Smooth muscle cell (in vitro differentiated cells): ENCODE data around the gene DOCK4. TPM values are rescaled to one million over a fixed set of nuclear protein-coding genes. Genes with fewer than 3 reads are reported as not detected.

Source experiments
- DNase-seq: peaks from one replicate; lab custom pipeline; 2025; ENCODE audit not compliant: unreplicated experiment; lab: John Stamatoyannopoulos, UW
- H2AFZ ChIP-seq: fragments of 200-600 bp; sonication (generic); 2 replicates; pipeline ENCODE4 v1.6.0; 2016; ENCODE audit warnings: antibody characterized with exemption, low read depth, mild to moderate bottlenecking
- H3F3A ChIP-seq: fragments of 200-600 bp; sonication (generic); 2 replicates; pipeline ENCODE4 v1.6.0; 2017; ENCODE audit warnings: antibody characterized with exemption, low read depth
- H3K27ac ChIP-seq: fragments of 200-600 bp; sonication (generic); 2 replicates; pipeline ENCODE4 v1.5.1; 2016; ENCODE audit warnings: low read depth, mild to moderate bottlenecking
- H3K27me3 ChIP-seq: fragments of 200-600 bp; sonication (generic); 2 replicates; pipeline ENCODE4 v1.6.1; 2016; ENCODE audit warnings: low read depth, mild to moderate bottlenecking
- H3K36me3 ChIP-seq: fragments of 200-600 bp; sonication (generic); 2 replicates; pipeline ENCODE4 v1.5.1; 2016; ENCODE audit warnings: low read depth
- H3K4me1 ChIP-seq: fragments of 200-600 bp; sonication (generic); 2 replicates; pipeline ENCODE4 v1.5.1; 2016; ENCODE audit warnings: low read depth
- H3K4me2 ChIP-seq: fragments of 200-600 bp; sonication (generic); 2 replicates; pipeline ENCODE4 v1.6.0; 2016; ENCODE audit warnings: mild to moderate bottlenecking
- H3K4me3 ChIP-seq: fragments of 200-600 bp; sonication (generic); 2 replicates; pipeline ENCODE4 v1.5.1; 2016; ENCODE audit warnings: mild to moderate bottlenecking
- H3K79me2 ChIP-seq: fragments of 200-600 bp; sonication (generic); 2 replicates; pipeline ENCODE4 v1.6.0; 2016; ENCODE audit warnings: low read depth, mild to moderate bottlenecking
- H3K9ac ChIP-seq: fragments of 200-600 bp; sonication (generic); 2 replicates; pipeline ENCODE4 v1.6.0; 2016; ENCODE audit warnings: low read depth
- H3K9me3 ChIP-seq: fragments of 200-600 bp; sonication (generic); replicated peaks from 2 replicates; pipeline ENCODE4 v1.5.1; 2016; ENCODE audit warnings: low read depth
- H4K20me1 ChIP-seq: fragments of 200-600 bp; sonication (generic); 2 replicates; pipeline ENCODE4 v1.6.0; 2016; ENCODE audit warnings: low read depth
- CTCF ChIP-seq: fragments of 200-600 bp; sonication (generic); IDR thresholded peaks from 2 replicates; pipeline ENCODE4 v1.5.1; 2017; ENCODE audit warnings: borderline replicate concordance, mild to moderate bottlenecking, antibody characterized with exemption; ENCODE audit not compliant: insufficient read depth, poor library complexity, severe bottlenecking
- WGBS: methylation state at CpG from one replicate; pipeline ENCODE4 v1.1.7; 2016; ENCODE audit warnings: low lambda C conversion rate; 5-methylcytosine and 5-hydroxymethylcytosine counted together
- polyA plus RNA-seq: library from polyadenylated mRNA; unstranded; fragments of >200 nt; fragmentation: Nextera tagmentation; extraction: Ambion mirVana; gene quantifications from 2 replicates; pipeline ENCODE4 v1.2.1, GENCODE V29; 2016
- total RNA-seq: library from RNA; depleted of rRNA; stranded (reverse); fragments of >200 nt; gene quantifications from 2 replicates; pipeline ENCODE4 v1.2.3, GENCODE V29; 2014

Gene DOCK4
- total and polyA plus RNA-seq, 2 experiments from 2014 or later: 7.4 to 20.5 TPM

GRCh38 chr7:112083776-112084355 lies 122.3 kb downstream of the DOCK4 start:
- no peak for DNase-seq
- H3K79me2 ChIP-seq: peaks cover 20% of the 10 kb centered on the region
- H3K9me3 ChIP-seq: no peaks in the 10 kb centered on the region
- WGBS: 68% methylated on average over 7 of the region's 7 CpGs
- H3K9ac ChIP-seq: no peak overlapping the region
- H3K4me3 ChIP-seq: no peak overlapping the region
- H3K27me3 ChIP-seq: no peaks in the 10 kb centered on the region
- no peaks in the 10 kb centered on the region for H3F3A ChIP-seq
- H3K4me1 ChIP-seq: peaks cover 17% of the 10 kb centered on the region
- peak overlapping the region; percentile 47 for H2AFZ ChIP-seq
- TF ChIP-seq CTCF: no peak
- peak overlapping the region; percentile 75 for H3K27ac ChIP-seq
- no peaks in the 10 kb centered on the region for H3K36me3 ChIP-seq
- no peaks in the 10 kb centered on the region for H4K20me1 ChIP-seq
- peak overlapping the region; percentile 70 for H3K4me2 ChIP-seq

GRCh38 chr7:112082306-112082705 lies 123.9 kb downstream of the DOCK4 start:
- Histone ChIP-seq H3K36me3 (no peaks in the 10 kb centered on the region), H3K79me2 (peaks cover 29% of the 10 kb centered on the region), H4K20me1 (no peaks in the 10 kb centered on the region), H3K9me3 (no peaks in the 10 kb centered on the region), H2AFZ (no peak overlapping the region), H3K4me3 (no peak overlapping the region), H3K9ac (no peak overlapping the region), H3F3A (no peaks in the 10 kb centered on the region), H3K4me1 (peaks cover 17% of the 10 kb centered on the region), H3K27ac (no peak overlapping the region), H3K4me2 (no peak overlapping the region), H3K27me3 (no peaks in the 10 kb centered on the region)
- 95% methylated on average over 7 of the region's 7 CpGs for WGBS
- no peak for TF ChIP-seq CTCF
- DNase-seq: no peak

GRCh38 chr7:112081778-112082177 lies 124.4 kb downstream of the DOCK4 start:
- no peak overlapping the region for H3K4me3 ChIP-seq
- H3K27ac ChIP-seq: peak overlapping the region; percentile 86
- H3K79me2 ChIP-seq: peaks cover 31% of the 10 kb centered on the region
- no peak overlapping the region for H3K9ac ChIP-seq
- no peaks in the 10 kb centered on the region for H4K20me1 ChIP-seq
- no peak overlapping the region for H3K4me2 ChIP-seq
- H3K27me3 ChIP-seq: no peaks in the 10 kb centered on the region
- H3K36me3 ChIP-seq: no peaks in the 10 kb centered on the region
- H3F3A ChIP-seq: no peaks in the 10 kb centered on the region
- no peak for TF ChIP-seq CTCF
- H3K4me1 ChIP-seq: peaks cover 17% of the 10 kb centered on the region
- no peak overlapping the region for H2AFZ ChIP-seq
- no peak for DNase-seq
- H3K9me3 ChIP-seq: no peaks in the 10 kb centered on the region
- 95% methylated on average over 4 of the region's 4 CpGs for WGBS

- Histone ChIP-seq H3K27ac (peak overlapping the region; percentile 86), H3F3A (no peaks in the 10 kb centered on the region), H2AFZ (peak overlapping the region; percentile 4), H3K27me3 (no peaks in the 10 kb centered on the region), H3K4me1 (peaks cover 17% of the 10 kb centered on the region), H3K9ac (peak overlapping the region; percentile 73), H4K20me1 (no peaks in the 10 kb centered on the region), H3K9me3 (no peaks in the 10 kb centered on the region), H3K4me2 (peak overlapping the region; percentile 58), H3K79me2 (peaks cover 35% of the 10 kb centered on the region), H3K36me3 (no peaks in the 10 kb centered on the region), H3K4me3 (no peak overlapping the region)
- no peak for TF ChIP-seq CTCF
- WGBS: 73% methylated on average over 8 of the region's 8 CpGs
- DNase-seq: no peak
These were observed 125.2 kb downstream of the DOCK4 start for GRCh38 chr7:112080978-112081377.
